GM18517 (cell line): ENCODE results near the gene ZNF814.
"Not testable (repeated sequence)": the region's sequence is repeated elsewhere in the genome, so short reads cannot be mapped to it uniquely, and the experiment has no call there.

Experiments used
- ATAC-seq: cut with Tn5 transposase; IDR thresholded peaks from one replicate; pipeline ENCODE4 v1.9.1; 2021; ENCODE audit warnings: mild to moderate bottlenecking, moderate library complexity; ENCODE audit not compliant: unreplicated experiment

The ZNF814 gene

GRCh38 chr19:57888560-57889231 is at the start of gene ZNF814:
TSS of gene ZNF814 (minus strand) at chr19:57889037. CDS start at chr19:57888802, 235 bp downstream.
- ATAC-seq = peak; percentile 76

- ATAC-seq = no peak
Measured at GRCh38 chr19:57935731-57936130, 46.9 kb upstream of the ZNF814 start.

GRCh38 chr19:57934820-57935665 is 46.2 kb upstream of the ZNF814 start, which contains the start of gene ZNF418:
TSS of gene ZNF418 (minus strand) at chr19:57935402. CDS start at chr19:57933822, 1,580 bp downstream.
- peak; percentile 70 for ATAC-seq

GRCh38 chr19:57927587-57927986 is 38.8 kb upstream of the ZNF814 start:
- no peak for ATAC-seq

- ATAC-seq = peak; percentile 94
Measured at GRCh38 chr19:57916168-57916995, 27.5 kb upstream of the ZNF814 start, which contains the start of gene ZNF417. TSS of gene ZNF417 (minus strand) at chr19:57916592. CDS start at chr19:57916411, 181 bp downstream.

GRCh38 chr19:57914531-57914930 is 25.7 kb upstream of the ZNF814 start:
- ATAC-seq = no peak

GRCh38 chr19:57907394-57907793 is 18.6 kb upstream of the ZNF814 start:
- no peak for ATAC-seq

GRCh38 chr19:57905258-57905657 is 16.4 kb upstream of the ZNF814 start:
- no peak for ATAC-seq

GRCh38 chr19:57903618-57904184 is 14.9 kb upstream of the ZNF814 start:
- no peak for ATAC-seq

- ATAC-seq = no peak
Measured at GRCh38 chr19:57900311-57900710, 11.5 kb upstream of the ZNF814 start.

- not testable (repeated sequence) for ATAC-seq
Measured at GRCh38 chr19:57890706-57891105, 1.9 kb upstream of the ZNF814 start.

- ATAC-seq = no peak
Measured at GRCh38 chr19:57888107-57888559, 704 bp downstream of the ZNF814 start.

GRCh38 chr19:57887195-57887941 is 1.5 kb downstream of the ZNF814 start:
- no peak for ATAC-seq

- ATAC-seq = no peak
Measured at GRCh38 chr19:57886046-57886445, 2.8 kb downstream of the ZNF814 start.

- ATAC-seq = not testable (repeated sequence)
Measured at GRCh38 chr19:57873883-57874799, 14.7 kb downstream of the ZNF814 start.

GRCh38 chr19:57872450-57872849 is 16.4 kb downstream of the ZNF814 start:
- no peak for ATAC-seq

GRCh38 chr19:57870225-57870624 is 18.6 kb downstream of the ZNF814 start:
- no peak for ATAC-seq

- not testable (repeated sequence) for ATAC-seq
Measured at GRCh38 chr19:57869655-57870054, 19.2 kb downstream of the ZNF814 start.
